Glutamatergic neuron (in vitro differentiated cells): ENCODE data around the gene SYMPK. TPM values are rescaled to one million over a fixed set of nuclear protein-coding genes. Genes with fewer than 3 reads are reported as not detected.
A peak's percentile ranks its signal among the peaks of the same experiment; 100 is the strongest.
"Not testable (repeated sequence)": the region's sequence is repeated elsewhere in the genome, so short reads cannot be mapped to it uniquely, and the experiment has no call there.

Source experiments
- DNase-seq: peaks from one replicate; pipeline ENCODE4 v3.0.0; 2022
- H3K27ac Mint-ChIP-seq: one replicate; pipeline ENCODE4 v1.8.0; 2020; ENCODE audit warnings: mild to moderate bottlenecking, mixed read lengths, inconsistent platforms; ENCODE audit not compliant: unreplicated experiment
- H3K27me3 Mint-ChIP-seq: one replicate; pipeline ENCODE4 v1.8.0; 2020; ENCODE audit warnings: mild to moderate bottlenecking, moderate library complexity, mixed read lengths, inconsistent platforms; ENCODE audit not compliant: unreplicated experiment
- H3K36me3 Mint-ChIP-seq: one replicate; pipeline ENCODE4 v1.8.0; 2020; ENCODE audit warnings: mild to moderate bottlenecking, mixed read lengths, inconsistent platforms; ENCODE audit not compliant: unreplicated experiment
- H3K4me1 Mint-ChIP-seq: one replicate; pipeline ENCODE4 v1.8.0; 2020; ENCODE audit warnings: mild to moderate bottlenecking, low read depth, mixed read lengths, inconsistent platforms; ENCODE audit not compliant: unreplicated experiment
- H3K4me3 Mint-ChIP-seq: one replicate; pipeline ENCODE4 v1.8.0; 2020; ENCODE audit warnings: mild to moderate bottlenecking, mixed read lengths, inconsistent platforms; ENCODE audit not compliant: unreplicated experiment
- H3K9me3 Mint-ChIP-seq: one replicate; pipeline ENCODE4 v1.8.0; 2020; ENCODE audit warnings: mild to moderate bottlenecking, moderate library complexity, mixed read lengths, inconsistent platforms; ENCODE audit not compliant: unreplicated experiment
- total RNA-seq: library from RNA; stranded (reverse); fragmentation: NEBNext Ultra II Directional; extraction: Animal tissue kit (Norgen Biotek cat#: 25700); gene quantifications from one replicate; pipeline ENCODE4 v1.2.1, GENCODE V29; 2021; ENCODE audit not compliant: unreplicated experiment
- TF ChIP-seq, protein P1 (sequence below): fragments of 200-600 bp; sonication (generic); IDR thresholded peaks from one replicate; pipeline ENCODE4 v1.5.0; 2021; ENCODE audit not compliant: partially characterized antibody, unreplicated experiment

The SYMPK gene
- total RNA-seq, 1 donor from 2014 or later, result 78.1 TPM

GRCh38 chr19:45804140-45804958, 58.6 kb downstream of the SYMPK start:
- Mint-ChIP-seq H3K4me1 (no peaks in the 10 kb centered on the region), H3K36me3 (no peaks in the 10 kb centered on the region), H3K4me3 (no peak overlapping the region), H3K27ac (no peak overlapping the region), H3K27me3 (peaks cover 3% of the 10 kb centered on the region), H3K9me3 (peaks cover 4% of the 10 kb centered on the region)
- TF ChIP-seq, protein P1, sequence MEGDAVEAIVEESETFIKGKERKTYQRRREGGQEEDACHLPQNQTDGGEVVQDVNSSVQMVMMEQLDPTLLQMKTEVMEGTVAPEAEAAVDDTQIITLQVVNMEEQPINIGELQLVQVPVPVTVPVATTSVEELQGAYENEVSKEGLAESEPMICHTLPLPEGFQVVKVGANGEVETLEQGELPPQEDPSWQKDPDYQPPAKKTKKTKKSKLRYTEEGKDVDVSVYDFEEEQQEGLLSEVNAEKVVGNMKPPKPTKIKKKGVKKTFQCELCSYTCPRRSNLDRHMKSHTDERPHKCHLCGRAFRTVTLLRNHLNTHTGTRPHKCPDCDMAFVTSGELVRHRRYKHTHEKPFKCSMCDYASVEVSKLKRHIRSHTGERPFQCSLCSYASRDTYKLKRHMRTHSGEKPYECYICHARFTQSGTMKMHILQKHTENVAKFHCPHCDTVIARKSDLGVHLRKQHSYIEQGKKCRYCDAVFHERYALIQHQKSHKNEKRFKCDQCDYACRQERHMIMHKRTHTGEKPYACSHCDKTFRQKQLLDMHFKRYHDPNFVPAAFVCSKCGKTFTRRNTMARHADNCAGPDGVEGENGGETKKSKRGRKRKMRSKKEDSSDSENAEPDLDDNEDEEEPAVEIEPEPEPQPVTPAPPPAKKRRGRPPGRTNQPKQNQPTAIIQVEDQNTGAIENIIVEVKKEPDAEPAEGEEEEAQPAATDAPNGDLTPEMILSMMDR, result no peak
- DNase-seq, result no peak

- Mint-ChIP-seq H3K27me3 (peaks cover 5% of the 10 kb centered on the region), H3K9me3 (peaks cover 4% of the 10 kb centered on the region), H3K36me3 (no peaks in the 10 kb centered on the region), H3K27ac (no peak overlapping the region), H3K4me1 (peaks cover 3% of the 10 kb centered on the region), H3K4me3 (no peak overlapping the region)
- TF ChIP-seq, protein P1, result no peak
- DNase-seq, result no peak
These were observed 61.3 kb downstream of the SYMPK start for GRCh38 chr19:45801603-45802175.

DNA sequence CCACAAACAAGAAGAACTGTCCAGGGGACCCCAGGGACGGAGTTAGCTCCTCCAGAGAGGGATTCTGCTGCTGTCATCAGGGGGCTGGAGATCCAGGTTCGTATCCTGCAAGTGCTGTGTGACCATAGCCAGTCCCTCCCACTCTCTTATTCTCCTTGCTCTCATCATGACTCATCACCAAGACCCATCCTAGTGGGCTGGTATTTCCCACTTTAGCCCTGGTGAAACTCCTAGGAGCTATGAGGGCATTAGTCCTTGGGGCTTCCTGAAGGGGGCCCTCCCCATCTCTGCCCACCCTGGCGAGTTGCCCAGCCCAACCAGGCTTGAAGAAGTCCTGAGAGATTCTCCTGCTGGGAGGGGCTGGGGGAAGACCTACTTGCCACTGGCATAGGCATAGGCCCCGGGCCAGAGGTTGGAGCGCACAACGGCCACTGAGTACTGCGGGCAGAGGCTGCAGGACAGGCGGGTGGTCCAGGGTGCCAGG, 62.8 kb downstream of the SYMPK start:
- H3K9me3 Mint-ChIP-seq, result no peaks in the 10 kb centered on the region
- DNase-seq, result no peak
- TF ChIP-seq, protein P1, result no peak
- no peak overlapping the region for H3K4me3 Mint-ChIP-seq
- H3K27ac Mint-ChIP-seq, result no peak overlapping the region
- peaks cover 3% of the 10 kb centered on the region for H3K4me1 Mint-ChIP-seq
- H3K27me3 Mint-ChIP-seq, result peaks cover 5% of the 10 kb centered on the region
- H3K36me3 Mint-ChIP-seq, result no peaks in the 10 kb centered on the region

- H3K4me3 Mint-ChIP-seq, H3K4me1 Mint-ChIP-seq, H3K9me3 Mint-ChIP-seq, DNase-seq, H3K27ac Mint-ChIP-seq, H3K36me3 Mint-ChIP-seq, H3K27me3 Mint-ChIP-seq: not testable (repeated sequence)
These were observed 63.4 kb downstream of the SYMPK start for GRCh38 chr19:45799541-45799940.

GRCh38 chr19:45798995-45799517, 63.9 kb downstream of the SYMPK start:
- Mint-ChIP-seq H3K36me3 (no peaks in the 10 kb centered on the region), H3K4me1 (peaks cover 3% of the 10 kb centered on the region), H3K27me3 (peaks cover 5% of the 10 kb centered on the region), H3K27ac (no peak overlapping the region), H3K4me3 (no peak overlapping the region), H3K9me3 (no peaks in the 10 kb centered on the region)
- TF ChIP-seq, protein P1, result peak; percentile 88
- DNase-seq, result peak; percentile 76
